Measurements from ENCODE around the gene RRAD. TPM values are rescaled to one million over a fixed set of nuclear protein-coding genes. Genes with fewer than 3 reads are reported as not detected.
A peak's percentile ranks its signal among the peaks of the same experiment; 100 is the strongest.

The RRAD gene
- polyA plus RNA-seq, 2 of the 4 experiments (the other 2 are of a cell fraction): 0.75 to 2.2 TPM

- ATAC-seq (no peak), FAIRE-seq (no peak), DNase-seq (ENCODE audit: low read depth in 1 of 2, low spot score in 1 of 2) (no peak)
- Histone ChIP-seq H3K9me3 (no peaks in the 10 kb centered on the region), H3K27ac (peak within 1 kb of the TSS in 1 of 2 experiments; percentile 62; a peak in 1 of 6 replicates), H3K4me2 (no peak within 1 kb of the TSS; the same call in 2 of the 3 replicates), H3K4me1 (peaks cover 9% of the 10 kb centered on the region; the same call in 1 of the 3 replicates), H3K4me3 (no peak within 1 kb of the TSS)
- POLR2A ChIA-PET: interaction anchor here (0.9 kb wide), 1 partner anchor 12 kb away, joined by 4 read pairs; no protein-coding TSS in a partner anchor
- CTCF ChIA-PET: interaction anchor here (1.7 to 40.8 kb wide), 4 partner anchors 4 to 236 kb away, joined by 7 to 837 read pairs (median 422); partner anchors contain the start of genes CDH16, PDP2 and RRAD
- WGBS (ENCODE audit: missing lambda C conversion rate): 58% methylated on average over 5 of the region's 7 CpGs
- TF ChIP-seq CBX2 (IDR thresholded peaks at IDR 0.05; ENCODE audit: borderline replicate concordance, low read depth) (no peak), SMC3 (IDR thresholded peaks at IDR 0.05) (no peak), USF2 (IDR thresholded peaks at IDR 0.05) (no peak)
Observed at GRCh38 chr16:66918803-66919568, 6.3 kb downstream of the RRAD start, which contains the start of gene CDH16. Gene CDH16, minus strand, starts transcription at chr16:66918885. Its CDS starts 820 bp downstream, at chr16:66918065.

- H3K4me3 ChIP-seq: no peak overlapping the region
- FAIRE-seq (no peak), DNase-seq (ENCODE audit: low read depth in 1 of 2, low spot score in 1 of 2) (no peak), ATAC-seq (no peak)
- POLR2A ChIA-PET: no interaction called here
- no peak for TF ChIP-seq RCOR1 (IDR thresholded peaks at IDR 0.05; ENCODE audit: low read depth, low read length)
- TF ChIP-seq GATA3 (IDR thresholded peaks at IDR 0.05; ENCODE audit: borderline replicate concordance): no peak
- no peak for TF ChIP-seq CTCF (IDR thresholded peaks at IDR 0.05)
- no peak for TF ChIP-seq JUNB (IDR thresholded peaks at IDR 0.05)
- no peak for TF ChIP-seq USF2 (IDR thresholded peaks at IDR 0.05)
- TF ChIP-seq EHMT2 (IDR thresholded peaks at IDR 0.05; ENCODE audit: low read depth): no peak
- TF ChIP-seq KDM1A (IDR thresholded peaks at IDR 0.05; ENCODE audit: low read depth): no peak
- no peak for TF ChIP-seq HOXA7 (CRISPR knock-in tag; IDR thresholded peaks at IDR 0.05)
- TF ChIP-seq BCL3 (IDR thresholded peaks at IDR 0.05): no peak
- no peak for TF ChIP-seq ZFP36 (IDR thresholded peaks at IDR 0.05; ENCODE audit: borderline replicate concordance, partially characterized antibody)
- no peak for TF ChIP-seq CEBPB (IDR thresholded peaks at IDR 0.05)
- no peak for TF ChIP-seq PBX3 (IDR thresholded peaks at IDR 0.05)
- no peak for TF ChIP-seq FOXS1 (CRISPR knock-in tag; IDR thresholded peaks at IDR 0.05)
- no peak for TF ChIP-seq E2F6 (IDR thresholded peaks at IDR 0.05; ENCODE audit: borderline replicate concordance, low read depth)
- TF ChIP-seq RARB (CRISPR knock-in tag; IDR thresholded peaks at IDR 0.05): no peak
- TF ChIP-seq BHLHE40 (IDR thresholded peaks at IDR 0.05; ENCODE audit: low read depth, low read length): no peak
- no peak for TF ChIP-seq MAX (IDR thresholded peaks at IDR 0.05)
- no peak for TF ChIP-seq HMGXB4 (CRISPR knock-in tag; IDR thresholded peaks at IDR 0.05; ENCODE audit: borderline replicate concordance)
- no peak for TF ChIP-seq MYC (IDR thresholded peaks at IDR 0.05; ENCODE audit: borderline replicate concordance, low read length)
- TF ChIP-seq NFE2L2 (conservative IDR thresholded peaks at IDR 0.05; ENCODE audit: low read length): no peak
- CTCF ChIA-PET: interaction anchor here (0.5 to 40.8 kb wide), 4 partner anchors 4 to 237 kb away, joined by 4 to 837 read pairs (median 422); partner anchors contain the start of genes CDH16, PDP2 and RRAD
- 60% methylated on average over 6 of the region's 6 CpGs for WGBS (ENCODE audit: missing lambda C conversion rate)
- peak overlapping the region in 1 of 2 experiments; percentile 42; a peak in 1 of 6 replicates for H3K27ac ChIP-seq
- no peak overlapping the region for H3K4me2 ChIP-seq
- H3K4me1 ChIP-seq: peaks cover 9% of the 10 kb centered on the region; the same call in 1 of the 3 replicates
- H3K9me3 ChIP-seq: no peaks in the 10 kb centered on the region
Observed at GRCh38 chr16:66918355-66918754, 7.0 kb downstream of the RRAD start.
